Left lung (tissue), 10 donors: ENCODE data around the gene SLC22A12. TPM values are rescaled to one million over a fixed set of nuclear protein-coding genes. Genes with fewer than 3 reads are reported as not detected.

Experiments used
- ATAC-seq: fragments of 200-7000 bp; cut with Tn5 transposase; one replicate; pipeline ENCODE4 v1.9.1; 2020; ENCODE audit warnings: moderate library complexity
- DNase-seq, 4 donors: peaks; one replicate each; pipeline ENCODE4 v3.0.0-alpha.2; 2013 to 2020
- H3K27ac ChIP-seq, 2 donors: fragments of 200-600 bp; sonication (generic) in 1 of 2; one replicate each; pipeline versions ENCODE4 v1.5.0 to v1.8.0; 2020 to 2021
- H3K27me3 ChIP-seq, 2 donors: fragments of 200-600 bp; sonication (generic) in 1 of 2; one replicate each; pipeline versions ENCODE4 v1.5.0 to v1.8.0; 2020 to 2021
- H3K36me3 ChIP-seq, 2 donors: fragments of 200-600 bp; sonication (generic) in 1 of 2; one replicate each; pipeline versions ENCODE4 v1.5.0 to v1.8.0; 2020 to 2021
- H3K4me1 ChIP-seq, 2 donors: fragments of 200-600 bp; one replicate each; pipeline ENCODE4 v1.8.0; 2021
- H3K4me3 ChIP-seq, 2 donors: fragments of 200-600 bp; sonication (generic) in 1 of 2; one replicate each; pipeline versions ENCODE4 v1.5.0 to v1.8.0; 2020 to 2021; ENCODE audit warnings: mild to moderate bottlenecking in 1 of 2
- H3K9me3 ChIP-seq, 2 donors: fragments of 200-600 bp; sonication (generic) in 1 of 2; one replicate each; pipeline versions ENCODE4 v1.5.0 to v1.8.0; 2020 to 2021
- CTCF ChIP-seq, 2 donors: fragments of 200-600 bp; sonication (generic) in 1 of 2; IDR thresholded peaks; one replicate each; pipeline versions ENCODE4 v1.5.0 to v1.8.0; 2021; ENCODE audit warnings: antibody characterized with exemption in 2 of 2
- intact Hi-C, 2 donors: fragments of 100-400 bp; cut with DNase I; formaldehyde crosslinking; loops; one replicate each; pipeline versions ENCODE4 v1.11.2 to v1.14.2; 2022
- polyA plus RNA-seq, 6 donors: library from polyadenylated mRNA; unstranded; fragments of 120-200 nt; gene quantifications; one replicate each; pipeline ENCODE4 v1.2.1, GENCODE V29; 2013; ENCODE audit not compliant: insufficient read length in 6 of 6
- total RNA-seq, 2 donors: library from RNA; stranded (reverse); fragmentation: NEBNext Ultra II Directional; extraction: Animal tissue kit (Norgen Biotek cat#: 25700); gene quantifications; one replicate each; pipeline ENCODE4 v1.2.1, GENCODE V29; 2021
- donor health status: DM: no; HTN: yes; CAD: no.
- donor health status: DM: no; HTN: no; CAD: no.

Gene SLC22A12
- total and polyA plus RNA-seq, 8 donors, result not detected

DNA sequence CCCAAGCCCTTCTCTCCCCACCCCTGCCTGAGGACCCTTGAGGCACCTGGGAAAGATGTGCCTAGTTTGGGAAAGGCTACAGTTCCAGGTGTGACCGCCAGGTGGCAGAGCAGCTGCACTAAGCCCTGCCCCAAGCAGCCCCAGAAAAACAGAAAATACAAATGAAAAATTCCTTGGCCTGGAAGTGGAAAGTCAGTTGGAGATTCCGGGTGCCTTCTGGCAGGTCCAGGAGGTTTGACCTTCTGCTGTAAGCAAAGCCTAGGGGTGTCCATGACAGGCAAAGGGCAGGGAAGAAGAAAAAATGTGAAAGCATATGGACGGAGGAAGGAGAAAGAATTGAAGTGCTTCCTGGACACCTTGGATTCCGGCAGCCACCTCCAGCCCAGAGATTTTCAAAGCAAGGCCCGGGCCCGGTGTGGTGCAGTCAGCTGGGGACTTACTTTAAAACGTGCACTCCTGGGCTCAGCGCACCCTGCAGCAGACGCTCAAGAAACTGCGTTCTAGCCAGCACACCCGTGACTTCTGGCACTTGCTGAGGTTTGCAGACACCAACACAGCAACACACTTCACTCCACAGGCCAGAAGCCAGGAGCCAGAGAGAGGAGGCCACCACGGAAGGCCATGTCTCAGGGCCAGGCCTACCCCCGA is 37.3 kb upstream of the SLC22A12 start:
- ATAC-seq (peak; percentile 87), DNase-seq (peak in 3 of 4 donors; percentile 57 to 70 (median 61))
- peak; percentile 95 to 99 for TF ChIP-seq CTCF (IDR thresholded peaks at IDR 0.05)
- Histone ChIP-seq H3K36me3 (no peaks in the 10 kb centered on the region), H3K27ac (peak overlapping the region in 1 of 2 donors; percentile 63), H3K4me1 (peaks cover 0 to 6% of the 10 kb centered on the region in 2 donors), H3K4me3 (no peak overlapping the region), H3K9me3 (no peaks in the 10 kb centered on the region), H3K27me3 (peaks cover 0 to 7% of the 10 kb centered on the region in 2 donors)
- intact Hi-C loops, result loop anchor here in 1 of 2 donors (5.0 kb wide), 1 partner anchor 99 kb away; no protein-coding TSS in a partner anchor

DNA sequence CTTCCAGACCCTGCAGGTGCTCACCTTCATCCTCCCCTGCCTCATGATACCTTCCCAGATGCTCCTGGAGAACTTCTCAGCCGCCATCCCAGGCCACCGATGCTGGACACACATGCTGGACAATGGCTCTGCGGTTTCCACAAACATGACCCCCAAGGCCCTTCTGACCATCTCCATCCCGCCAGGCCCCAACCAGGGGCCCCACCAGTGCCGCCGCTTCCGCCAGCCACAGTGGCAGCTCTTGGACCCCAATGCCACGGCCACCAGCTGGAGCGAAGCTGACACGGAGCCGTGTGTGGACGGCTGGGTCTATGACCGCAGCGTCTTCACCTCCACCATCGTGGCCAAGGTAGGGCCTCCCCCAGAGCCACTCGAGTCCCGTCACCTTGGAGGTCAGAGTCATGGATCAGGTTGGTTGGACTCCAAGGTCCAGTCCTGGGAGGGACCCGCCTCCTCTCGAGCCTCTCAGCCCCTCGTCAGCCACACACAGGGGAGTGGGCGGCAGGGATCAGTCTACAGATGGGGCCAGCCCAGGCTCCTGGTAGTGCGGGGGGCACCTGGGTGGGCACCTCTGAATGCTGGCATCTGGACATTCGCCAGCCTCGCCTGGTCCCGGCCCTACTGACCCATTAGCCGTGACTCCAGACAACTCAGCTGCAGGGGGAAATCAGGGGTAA is 34.8 kb upstream of the SLC22A12 start:
- intact Hi-C loops, result no loop called here
- no peak overlapping the region for H3K27ac ChIP-seq
- no peak overlapping the region for H3K4me3 ChIP-seq
- DNase-seq (peak in 1 of 4 donors; percentile 30), ATAC-seq (no peak)
- H3K9me3 ChIP-seq, result no peaks in the 10 kb centered on the region
- H3K4me1 ChIP-seq, result peaks cover 0 to 6% of the 10 kb centered on the region in 2 donors
- no peak for TF ChIP-seq CTCF (IDR thresholded peaks at IDR 0.05)
- H3K36me3 ChIP-seq, result no peaks in the 10 kb centered on the region
- H3K27me3 ChIP-seq, result peaks cover 0 to 28% of the 10 kb centered on the region in 2 donors

DNA sequence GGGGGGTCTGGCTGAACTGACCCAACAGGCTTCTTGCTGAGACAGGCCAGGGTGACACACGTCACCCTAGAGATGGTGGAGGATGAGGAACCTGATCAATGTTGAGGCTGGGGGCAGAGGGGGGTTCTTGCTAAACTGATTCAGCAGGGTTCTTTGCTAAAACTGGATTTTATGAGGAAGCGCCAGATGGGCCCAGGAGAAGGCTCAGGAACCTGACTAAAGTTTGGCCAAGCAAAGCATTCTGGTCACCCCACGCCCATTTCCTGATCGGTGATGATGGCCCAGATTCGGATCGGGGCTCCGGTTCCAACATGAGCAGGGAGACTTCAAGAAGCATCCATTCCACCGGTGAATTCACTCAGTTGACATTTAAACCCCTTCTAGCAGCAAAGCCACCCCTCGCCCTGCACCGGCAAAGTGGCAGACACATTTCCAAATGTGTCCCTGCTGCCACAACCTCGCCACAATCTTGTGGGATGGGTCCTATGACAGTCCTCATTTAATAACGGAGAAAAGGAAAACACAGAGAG is 34.2 kb upstream of the SLC22A12 start:
- Histone ChIP-seq H3K36me3 (no peaks in the 10 kb centered on the region), H3K9me3 (no peaks in the 10 kb centered on the region), H3K4me3 (no peak overlapping the region), H3K27me3 (peaks cover 0 to 28% of the 10 kb centered on the region in 2 donors), H3K27ac (no peak overlapping the region), H3K4me1 (peaks cover 0 to 6% of the 10 kb centered on the region in 2 donors)
- ATAC-seq (no peak), DNase-seq (no peak)
- intact Hi-C loops, result no loop called here
- no peak for TF ChIP-seq CTCF (IDR thresholded peaks at IDR 0.05)

GRCh38 chr11:64558065-64558745 is 32.8 kb upstream of the SLC22A12 start:
- TF ChIP-seq CTCF (IDR thresholded peaks at IDR 0.05), result no peak
- intact Hi-C loops, result no loop called here

GRCh38 chr11:64558869-64559268 is 32.2 kb upstream of the SLC22A12 start:
- DNase-seq (no peak), ATAC-seq (no peak)
- peaks cover 0 to 6% of the 10 kb centered on the region in 2 donors for H3K4me1 ChIP-seq
- peaks cover 0 to 28% of the 10 kb centered on the region in 2 donors for H3K27me3 ChIP-seq
- H3K36me3 ChIP-seq, result no peaks in the 10 kb centered on the region
- H3K27ac ChIP-seq, result no peak overlapping the region
- intact Hi-C loops, result no loop called here
- no peak for TF ChIP-seq CTCF (IDR thresholded peaks at IDR 0.05)
- no peak overlapping the region for H3K4me3 ChIP-seq
- H3K9me3 ChIP-seq, result no peaks in the 10 kb centered on the region

More at GRCh38 chr11:64558065-64558745, 32.8 kb upstream of the SLC22A12 start:
- no peak overlapping the region for H3K27ac ChIP-seq
- no peaks in the 10 kb centered on the region for H3K9me3 ChIP-seq
- peaks cover 0 to 6% of the 10 kb centered on the region in 2 donors for H3K4me1 ChIP-seq
- H3K27me3 ChIP-seq, result peaks cover 0 to 28% of the 10 kb centered on the region in 2 donors
- H3K4me3 ChIP-seq, result no peak overlapping the region
- DNase-seq (no peak), ATAC-seq (no peak)
- no peaks in the 10 kb centered on the region for H3K36me3 ChIP-seq
